GM18951 (cell line): ENCODE measurements around the gene TMTC1.

Experiments used
- POLR2A ChIP-seq: IDR thresholded peaks from 4 replicates; pipeline ENCODE4 v1.6.1; 2011; ENCODE audit warnings: mild to moderate bottlenecking; ENCODE audit not compliant: insufficient read length, insufficient read depth; ENCODE audit errors: extremely low read depth
- in situ Hi-C: fragments of 300-500 bp; cut with MboI; formaldehyde crosslinking; loops from one replicate; pipeline ENCODE4 v1.12.0; 2022; ENCODE audit warnings: low sequenced_read_pairs, mixed read lengths, inconsistent platforms; ENCODE audit not compliant: unreplicated experiment

The TMTC1 gene

GRCh38 chr12:29762637-29763300 is 21.0 kb downstream of the TMTC1 start:
- in situ Hi-C loops, result no loop called here
- TF ChIP-seq POLR2A, result no peak

- no peak for TF ChIP-seq POLR2A
- in situ Hi-C loops, result no loop called here
Measured at GRCh38 chr12:29759950-29760349, 23.8 kb downstream of the TMTC1 start.

- no peak for TF ChIP-seq POLR2A
- in situ Hi-C loops, result no loop called here
Measured at GRCh38 chr12:29756741-29757390, 26.9 kb downstream of the TMTC1 start.

- in situ Hi-C loops, result no loop called here
- no peak for TF ChIP-seq POLR2A
Measured at GRCh38 chr12:29754235-29755189, 29.2 kb downstream of the TMTC1 start.

GRCh38 chr12:29752121-29752520 is 31.6 kb downstream of the TMTC1 start:
- no peak for TF ChIP-seq POLR2A
- in situ Hi-C loops, result no loop called here

GRCh38 chr12:29751676-29752075 is 32.1 kb downstream of the TMTC1 start:
- in situ Hi-C loops, result no loop called here
- TF ChIP-seq POLR2A, result no peak

GRCh38 chr12:29750928-29751220 is 32.9 kb downstream of the TMTC1 start:
- peak; percentile 34 for TF ChIP-seq POLR2A
- in situ Hi-C loops, result no loop called here

GRCh38 chr12:29750131-29750927 is 33.4 kb downstream of the TMTC1 start:
- no peak for TF ChIP-seq POLR2A
- in situ Hi-C loops, result no loop called here

GRCh38 chr12:29744365-29744764 is 39.4 kb downstream of the TMTC1 start:
- in situ Hi-C loops, result no loop called here
- no peak for TF ChIP-seq POLR2A

- in situ Hi-C loops, result no loop called here
- no peak for TF ChIP-seq POLR2A
Measured at GRCh38 chr12:29743801-29744200, 39.9 kb downstream of the TMTC1 start.

- no peak for TF ChIP-seq POLR2A
- in situ Hi-C loops, result no loop called here
Measured at GRCh38 chr12:29743077-29743476, 40.7 kb downstream of the TMTC1 start.

GRCh38 chr12:29742646-29743045 is 41.1 kb downstream of the TMTC1 start:
- in situ Hi-C loops, result no loop called here
- TF ChIP-seq POLR2A, result no peak
